GM12875 (cell line): Measurements from ENCODE around the gene EIF3A.

Source experiments
- H3K4me3 ChIP-seq: one replicate; pipeline ENCODE4 v1.5.1; 2011; ENCODE audit warnings: low read depth, low read length, control low read depth
- CTCF ChIP-seq: IDR thresholded peaks from 2 replicates; pipeline ENCODE4 v1.5.1; 2011; ENCODE audit warnings: low read depth, mild to moderate bottlenecking, control low read depth, inconsistent platforms, low read length, moderate library complexity, borderline replicate concordance; ENCODE audit not compliant: insufficient read depth

Gene EIF3A

GRCh38 chr10:119095640-119096039 lies 15.0 kb upstream of the EIF3A start:
- H3K4me3 ChIP-seq = no peak overlapping the region

DNA sequence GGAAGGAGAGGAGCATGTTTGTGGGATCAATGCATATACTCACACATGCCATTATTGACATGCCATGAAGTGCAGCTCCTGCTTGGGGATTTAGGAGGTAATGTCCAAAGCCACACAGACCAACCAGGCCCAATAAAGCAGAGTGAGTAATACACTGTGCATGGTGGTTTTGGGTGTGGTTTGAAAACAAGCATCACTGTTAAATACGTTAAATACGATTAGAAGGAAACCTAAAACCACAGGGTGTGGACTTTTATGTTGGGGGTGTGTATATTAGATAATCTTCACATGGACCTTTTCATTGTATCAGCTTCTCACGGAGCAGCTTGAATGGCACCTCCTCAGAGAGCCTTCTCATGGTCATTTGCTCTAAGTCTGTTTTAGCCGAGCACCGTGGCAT lies 10.4 kb upstream of the EIF3A start:
- no peak overlapping the region for H3K4me3 ChIP-seq
- TF ChIP-seq CTCF = no peak

More at GRCh38 chr10:119095640-119096039, 15.0 kb upstream of the EIF3A start:
- no peak for TF ChIP-seq CTCF

DNA sequence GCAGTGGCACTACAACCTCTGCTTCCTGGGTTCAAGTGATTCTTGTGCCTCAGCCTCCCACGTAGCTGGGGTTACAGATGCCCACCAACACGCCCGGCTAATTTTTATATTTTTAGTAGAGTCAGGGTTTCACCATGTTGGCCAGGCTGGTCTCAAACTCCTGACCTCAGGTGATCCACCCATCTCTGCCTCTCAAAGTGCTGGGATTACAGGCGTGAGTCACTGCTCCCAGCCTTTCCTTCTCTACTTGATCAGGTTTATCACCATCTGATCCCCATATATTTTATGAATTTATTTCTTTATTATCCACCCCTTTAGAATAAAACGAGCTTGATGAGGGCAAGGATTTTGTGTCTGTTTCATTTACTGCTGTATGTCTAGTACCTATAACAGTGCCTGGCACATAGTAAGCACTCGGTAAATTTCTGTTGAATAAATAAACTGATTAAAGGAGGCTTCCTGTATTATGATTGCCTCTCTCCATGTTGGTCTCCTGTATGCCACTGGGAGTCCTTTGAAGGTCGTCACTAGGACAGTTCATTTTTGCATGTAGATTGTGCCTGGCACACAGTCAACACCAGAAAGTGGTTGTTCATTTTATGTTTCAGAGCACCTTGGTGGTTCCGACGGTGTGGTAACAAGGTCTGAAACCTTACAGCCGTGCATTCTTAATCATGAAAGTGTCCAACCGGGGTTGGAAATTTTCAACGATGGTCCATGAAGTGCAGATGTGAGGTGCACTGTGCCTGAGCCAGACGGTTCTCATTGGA lies 9.6 kb upstream of the EIF3A start:
- no peak overlapping the region for H3K4me3 ChIP-seq
- TF ChIP-seq CTCF = no peak

GRCh38 chr10:119087271-119087882 lies 6.8 kb upstream of the EIF3A start:
- no peak for TF ChIP-seq CTCF
- no peak overlapping the region for H3K4me3 ChIP-seq

GRCh38 chr10:119084896-119085295 lies 4.3 kb upstream of the EIF3A start:
- no peak for TF ChIP-seq CTCF
- no peak overlapping the region for H3K4me3 ChIP-seq

- peak overlapping the region; percentile 100 for H3K4me3 ChIP-seq
- TF ChIP-seq CTCF = no peak
Observed at GRCh38 chr10:119079599-119080520, 757 bp downstream of the EIF3A start.
